Epithelial cell of umbilical artery (primary cell): ENCODE data around the gene SYTL3. TPM values are rescaled to one million over a fixed set of nuclear protein-coding genes. Genes with fewer than 3 reads are reported as not detected.

Source experiments
- total RNA-seq: library from RNA; depleted of rRNA; stranded (reverse); fragments of >200 nt; gene quantifications from 2 replicates; pipeline ENCODE4 v1.2.3, GENCODE V29; 2014

The SYTL3 gene, protein sequence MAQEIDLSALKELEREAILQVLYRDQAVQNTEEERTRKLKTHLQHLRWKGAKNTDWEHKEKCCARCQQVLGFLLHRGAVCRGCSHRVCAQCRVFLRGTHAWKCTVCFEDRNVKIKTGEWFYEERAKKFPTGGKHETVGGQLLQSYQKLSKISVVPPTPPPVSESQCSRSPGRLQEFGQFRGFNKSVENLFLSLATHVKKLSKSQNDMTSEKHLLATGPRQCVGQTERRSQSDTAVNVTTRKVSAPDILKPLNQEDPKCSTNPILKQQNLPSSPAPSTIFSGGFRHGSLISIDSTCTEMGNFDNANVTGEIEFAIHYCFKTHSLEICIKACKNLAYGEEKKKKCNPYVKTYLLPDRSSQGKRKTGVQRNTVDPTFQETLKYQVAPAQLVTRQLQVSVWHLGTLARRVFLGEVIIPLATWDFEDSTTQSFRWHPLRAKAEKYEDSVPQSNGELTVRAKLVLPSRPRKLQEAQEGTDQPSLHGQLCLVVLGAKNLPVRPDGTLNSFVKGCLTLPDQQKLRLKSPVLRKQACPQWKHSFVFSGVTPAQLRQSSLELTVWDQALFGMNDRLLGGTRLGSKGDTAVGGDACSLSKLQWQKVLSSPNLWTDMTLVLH
- total RNA-seq = 0.46 and 0.65 TPM in 2 replicates

DNA sequence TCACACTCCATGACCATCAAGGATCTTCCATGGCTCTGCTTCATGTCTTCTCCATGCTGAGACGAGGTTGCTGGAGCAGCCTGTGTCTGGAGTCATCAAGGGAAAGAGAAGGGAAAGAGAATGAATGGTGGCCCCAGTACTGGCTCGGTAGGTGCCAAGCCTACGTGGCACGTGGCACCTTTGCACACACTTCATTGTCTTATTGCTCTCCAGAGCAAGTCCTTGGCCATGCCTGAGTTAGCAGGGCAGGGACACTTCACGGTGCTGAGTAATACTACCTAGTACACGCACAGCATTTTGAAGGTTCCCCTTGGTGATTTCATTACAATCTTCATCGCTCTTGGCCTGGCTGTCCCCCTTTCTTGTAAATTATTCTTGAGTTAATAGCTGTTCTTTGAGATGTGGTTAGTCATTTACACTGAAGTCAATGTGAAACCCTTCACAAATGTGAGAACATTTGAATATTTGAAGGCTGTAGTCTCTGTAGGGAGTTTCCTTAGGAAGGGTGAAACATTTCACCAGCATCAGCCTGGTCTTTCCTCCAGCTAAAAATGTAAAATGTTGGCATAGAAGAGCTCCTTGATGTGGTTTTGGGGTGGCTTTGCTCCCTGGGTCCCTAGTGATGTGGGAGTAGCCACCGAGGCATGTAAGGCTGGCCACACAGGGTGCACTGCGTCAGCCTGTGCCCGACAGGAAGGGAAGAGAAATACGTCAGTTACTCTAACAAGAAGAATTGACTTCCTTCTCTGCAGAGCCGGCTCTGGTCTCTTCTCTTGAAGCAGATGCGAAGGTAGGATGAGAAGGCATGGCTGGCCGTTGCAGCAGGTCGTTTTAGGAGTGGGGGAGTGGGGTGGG, at the start of gene SYTL3:
Gene SYTL3 (plus strand): TSS at position 766 of the 855 bp plus-strand sequence. CDS start 13,215 bp downstream, outside the sequence.

DNA sequence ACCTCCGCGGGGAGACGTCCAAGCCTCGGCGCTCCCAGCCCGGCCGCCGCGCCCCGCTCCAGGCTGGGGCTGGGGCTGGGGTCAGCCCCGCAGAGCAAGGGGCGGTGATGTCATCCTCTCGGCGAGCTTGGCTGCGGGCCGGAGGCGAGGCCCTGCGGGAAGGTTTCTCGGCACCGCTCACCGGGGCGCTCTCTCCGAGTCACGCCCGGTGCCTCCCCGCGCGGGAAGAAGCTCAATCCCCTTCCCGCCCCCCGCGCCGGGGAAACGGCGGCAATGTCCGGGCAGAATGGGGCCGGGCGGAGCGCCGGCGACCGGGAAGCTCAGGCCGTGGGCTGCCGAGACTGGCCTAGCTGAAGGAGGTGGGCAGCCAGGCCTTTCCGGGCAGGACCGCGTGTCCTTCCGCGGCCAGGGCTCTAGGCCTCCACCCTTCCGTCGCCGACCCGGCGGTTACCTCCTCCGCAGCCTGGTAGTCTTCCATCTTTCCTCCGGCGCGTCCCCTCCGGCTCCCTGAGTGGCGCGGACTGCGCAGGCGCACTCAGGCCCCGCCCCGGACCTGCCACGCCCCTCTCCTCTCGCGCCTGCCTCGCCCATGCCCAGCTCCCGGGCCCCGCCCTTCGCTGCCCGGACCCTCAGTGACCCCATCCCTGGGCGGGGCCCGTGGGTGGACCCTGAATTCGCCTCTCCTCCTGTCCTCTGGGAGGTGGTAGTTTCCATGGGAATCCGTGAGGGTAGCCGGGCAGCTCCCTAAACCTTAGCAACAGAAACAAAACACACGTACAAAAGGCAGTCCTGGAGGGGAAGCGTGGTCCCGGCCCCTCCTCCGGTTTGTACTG, 5.4 kb upstream of the SYTL3 start, which contains the start of gene DYNLT1:
Gene DYNLT1 (minus strand): TSS at position 513 of the 833 bp plus-strand sequence. CDS start 35 bp downstream, at position 478.

Other genes with a start within 250 kb of the SYTL3 start
- 42.6 and 52.6 TPM in 2 replicates for gene TMEM181, start 90.0 kb upstream of the SYTL3 start, total RNA-seq
- 122 and 155 TPM in 2 replicates for gene DYNLT1, start 5.3 kb upstream of the SYTL3 start, total RNA-seq
- gene EZR, start 169.3 kb downstream of the SYTL3 start, total RNA-seq = 95.2 and 169 TPM in 2 replicates